ENCODE data around the gene SIRPA.

DNA sequence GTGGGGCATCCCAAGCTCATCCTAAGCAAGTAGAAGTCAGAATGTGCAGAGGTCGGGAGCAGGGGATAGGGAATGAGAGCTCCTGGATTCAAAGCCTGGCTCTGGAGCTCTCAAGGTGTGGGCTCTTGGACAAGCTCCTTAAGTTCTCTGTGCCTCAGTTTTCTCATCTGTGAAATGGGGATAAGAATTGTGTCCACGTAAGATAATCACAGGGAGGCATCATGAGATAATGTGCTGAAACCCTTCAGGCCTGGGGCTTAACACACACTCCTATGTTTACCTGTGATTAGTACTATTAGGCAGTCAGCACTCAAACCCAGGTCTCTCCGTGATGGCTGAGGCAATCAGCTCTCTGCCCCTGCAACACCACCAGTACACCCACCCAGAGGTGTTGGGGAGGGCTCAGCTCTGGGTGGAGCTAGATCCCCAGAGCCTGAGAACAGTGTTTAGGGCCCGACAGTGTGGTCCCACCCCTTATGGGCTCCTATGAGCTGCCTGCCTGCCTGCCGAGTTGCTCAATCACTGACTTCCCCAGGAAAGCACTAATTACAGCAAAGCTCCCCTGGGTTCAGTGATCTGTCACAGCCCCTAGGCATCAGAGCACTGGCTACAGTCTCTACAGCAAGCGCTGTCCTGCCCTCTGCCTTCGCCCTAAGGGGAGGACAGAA, 6.3 kb upstream of the SIRPA start:
- TF ChIP-seq, protein P1, sequence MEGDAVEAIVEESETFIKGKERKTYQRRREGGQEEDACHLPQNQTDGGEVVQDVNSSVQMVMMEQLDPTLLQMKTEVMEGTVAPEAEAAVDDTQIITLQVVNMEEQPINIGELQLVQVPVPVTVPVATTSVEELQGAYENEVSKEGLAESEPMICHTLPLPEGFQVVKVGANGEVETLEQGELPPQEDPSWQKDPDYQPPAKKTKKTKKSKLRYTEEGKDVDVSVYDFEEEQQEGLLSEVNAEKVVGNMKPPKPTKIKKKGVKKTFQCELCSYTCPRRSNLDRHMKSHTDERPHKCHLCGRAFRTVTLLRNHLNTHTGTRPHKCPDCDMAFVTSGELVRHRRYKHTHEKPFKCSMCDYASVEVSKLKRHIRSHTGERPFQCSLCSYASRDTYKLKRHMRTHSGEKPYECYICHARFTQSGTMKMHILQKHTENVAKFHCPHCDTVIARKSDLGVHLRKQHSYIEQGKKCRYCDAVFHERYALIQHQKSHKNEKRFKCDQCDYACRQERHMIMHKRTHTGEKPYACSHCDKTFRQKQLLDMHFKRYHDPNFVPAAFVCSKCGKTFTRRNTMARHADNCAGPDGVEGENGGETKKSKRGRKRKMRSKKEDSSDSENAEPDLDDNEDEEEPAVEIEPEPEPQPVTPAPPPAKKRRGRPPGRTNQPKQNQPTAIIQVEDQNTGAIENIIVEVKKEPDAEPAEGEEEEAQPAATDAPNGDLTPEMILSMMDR (IDR thresholded peaks at IDR 0.05; ENCODE audit: poor library complexity, severe bottlenecking): no peak
- TF ChIP-seq EZH2 (IDR thresholded peaks at IDR 0.05; ENCODE audit: borderline replicate concordance, insufficient read depth, low read length, poor library complexity, severe bottlenecking) (no peak), SMC3 (conservative IDR thresholded peaks at IDR 0.05; ENCODE audit: poor library complexity) (no peak), POLR2AphosphoS5 (IDR thresholded peaks at IDR 0.05) (no peak), EP300 (conservative IDR thresholded peaks at IDR 0.05; ENCODE audit: poor library complexity, severe bottlenecking) (no peak), TAF1 (IDR thresholded peaks at IDR 0.05; ENCODE audit: low read depth) (no peak), RAD21 (conservative IDR thresholded peaks at IDR 0.05) (no peak)
- TF ChIP-seq, protein P2, sequence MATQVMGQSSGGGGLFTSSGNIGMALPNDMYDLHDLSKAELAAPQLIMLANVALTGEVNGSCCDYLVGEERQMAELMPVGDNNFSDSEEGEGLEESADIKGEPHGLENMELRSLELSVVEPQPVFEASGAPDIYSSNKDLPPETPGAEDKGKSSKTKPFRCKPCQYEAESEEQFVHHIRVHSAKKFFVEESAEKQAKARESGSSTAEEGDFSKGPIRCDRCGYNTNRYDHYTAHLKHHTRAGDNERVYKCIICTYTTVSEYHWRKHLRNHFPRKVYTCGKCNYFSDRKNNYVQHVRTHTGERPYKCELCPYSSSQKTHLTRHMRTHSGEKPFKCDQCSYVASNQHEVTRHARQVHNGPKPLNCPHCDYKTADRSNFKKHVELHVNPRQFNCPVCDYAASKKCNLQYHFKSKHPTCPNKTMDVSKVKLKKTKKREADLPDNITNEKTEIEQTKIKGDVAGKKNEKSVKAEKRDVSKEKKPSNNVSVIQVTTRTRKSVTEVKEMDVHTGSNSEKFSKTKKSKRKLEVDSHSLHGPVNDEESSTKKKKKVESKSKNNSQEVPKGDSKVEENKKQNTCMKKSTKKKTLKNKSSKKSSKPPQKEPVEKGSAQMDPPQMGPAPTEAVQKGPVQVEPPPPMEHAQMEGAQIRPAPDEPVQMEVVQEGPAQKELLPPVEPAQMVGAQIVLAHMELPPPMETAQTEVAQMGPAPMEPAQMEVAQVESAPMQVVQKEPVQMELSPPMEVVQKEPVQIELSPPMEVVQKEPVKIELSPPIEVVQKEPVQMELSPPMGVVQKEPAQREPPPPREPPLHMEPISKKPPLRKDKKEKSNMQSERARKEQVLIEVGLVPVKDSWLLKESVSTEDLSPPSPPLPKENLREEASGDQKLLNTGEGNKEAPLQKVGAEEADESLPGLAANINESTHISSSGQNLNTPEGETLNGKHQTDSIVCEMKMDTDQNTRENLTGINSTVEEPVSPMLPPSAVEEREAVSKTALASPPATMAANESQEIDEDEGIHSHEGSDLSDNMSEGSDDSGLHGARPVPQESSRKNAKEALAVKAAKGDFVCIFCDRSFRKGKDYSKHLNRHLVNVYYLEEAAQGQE (IDR thresholded peaks at IDR 0.05; ENCODE audit: borderline replicate concordance): no peak

All from neural cell (in vitro differentiated cells).